ENCODE measurements around the gene PORCN. TPM values are rescaled to one million over a fixed set of nuclear protein-coding genes. Genes with fewer than 3 reads are reported as not detected.

The PORCN gene
- total RNA-seq, 1 experiment from 2014 or later = 4.6 TPM

DNA sequence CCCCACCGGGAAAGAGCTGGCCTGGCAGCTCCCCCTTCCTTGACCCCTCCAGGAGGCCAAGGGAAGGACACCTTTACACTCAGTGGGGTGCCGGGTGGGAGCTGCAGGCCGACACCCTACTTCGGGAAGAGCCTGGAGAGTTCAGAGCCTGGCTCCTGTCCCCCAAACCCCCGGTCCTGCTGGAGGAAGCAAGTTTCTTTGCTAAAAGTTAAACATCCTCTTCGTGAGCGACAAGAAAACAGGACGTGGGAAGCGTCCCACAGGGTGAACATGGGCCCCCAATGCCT, 35.1 kb upstream of the PORCN start:
- H3K4me1 Mint-ChIP-seq (ENCODE audit: low read depth, unreplicated experiment) = peaks cover 34% of the 10 kb centered on the region
- TF ChIP-seq, protein P1, sequence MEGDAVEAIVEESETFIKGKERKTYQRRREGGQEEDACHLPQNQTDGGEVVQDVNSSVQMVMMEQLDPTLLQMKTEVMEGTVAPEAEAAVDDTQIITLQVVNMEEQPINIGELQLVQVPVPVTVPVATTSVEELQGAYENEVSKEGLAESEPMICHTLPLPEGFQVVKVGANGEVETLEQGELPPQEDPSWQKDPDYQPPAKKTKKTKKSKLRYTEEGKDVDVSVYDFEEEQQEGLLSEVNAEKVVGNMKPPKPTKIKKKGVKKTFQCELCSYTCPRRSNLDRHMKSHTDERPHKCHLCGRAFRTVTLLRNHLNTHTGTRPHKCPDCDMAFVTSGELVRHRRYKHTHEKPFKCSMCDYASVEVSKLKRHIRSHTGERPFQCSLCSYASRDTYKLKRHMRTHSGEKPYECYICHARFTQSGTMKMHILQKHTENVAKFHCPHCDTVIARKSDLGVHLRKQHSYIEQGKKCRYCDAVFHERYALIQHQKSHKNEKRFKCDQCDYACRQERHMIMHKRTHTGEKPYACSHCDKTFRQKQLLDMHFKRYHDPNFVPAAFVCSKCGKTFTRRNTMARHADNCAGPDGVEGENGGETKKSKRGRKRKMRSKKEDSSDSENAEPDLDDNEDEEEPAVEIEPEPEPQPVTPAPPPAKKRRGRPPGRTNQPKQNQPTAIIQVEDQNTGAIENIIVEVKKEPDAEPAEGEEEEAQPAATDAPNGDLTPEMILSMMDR (IDR thresholded peaks at IDR 0.05; ENCODE audit: insufficient read depth in 1 of 2, low read depth in 1 of 2, low read length in 1 of 2, severe bottlenecking in 1 of 2, unreplicated experiment in 1 of 2) = no peak
- Histone ChIP-seq H3K27me3 (replicated peaks; ENCODE audit: control insufficient read depth, insufficient read depth, low read length) (no peaks in the 10 kb centered on the region), H3K9me3 (no peaks in the 10 kb centered on the region), H3K4me1 (peaks cover 7% of the 10 kb centered on the region), H3K4me3 (ENCODE audit: low read depth, low read length) (no peak overlapping the region), H3K36me3 (ENCODE audit: control insufficient read depth, insufficient read depth, low read length) (no peaks in the 10 kb centered on the region)
- CTCF ChIA-PET = interaction anchor here (1.8 kb wide), 1 partner anchor 66 kb away, joined by 10 read pairs; the partner anchor contains the start of gene TBC1D25
- intact Hi-C loops (cut with micrococcal nuclease; ENCODE audit: unreplicated experiment) = no loop called here
- peaks cover 10% of the 10 kb centered on the region for H3K36me3 Mint-ChIP-seq (ENCODE audit: insufficient read depth, unreplicated experiment)
- no peaks in the 10 kb centered on the region for H3K9me3 Mint-ChIP-seq (ENCODE audit: unreplicated experiment)
- H3K27ac Mint-ChIP-seq (ENCODE audit: unreplicated experiment) = no peak overlapping the region
- no peak overlapping the region for H3K4me3 Mint-ChIP-seq (ENCODE audit: unreplicated experiment)
- BruUV-seq (replicated peaks) = no TSS peak
- POLR2A ChIA-PET = no interaction called here
- H3K27me3 Mint-ChIP-seq (ENCODE audit: insufficient read depth, unreplicated experiment) = no peaks in the 10 kb centered on the region
- no peak for DNase-seq

GRCh38 chrX:48474127-48474526, 34.7 kb upstream of the PORCN start:
- H3K4me1 ChIP-seq = peaks cover 7% of the 10 kb centered on the region
- POLR2A ChIA-PET = no interaction called here
- BruUV-seq (replicated peaks) = no TSS peak
- H3K27me3 ChIP-seq (replicated peaks; ENCODE audit: control insufficient read depth, insufficient read depth, low read length) = no peaks in the 10 kb centered on the region
- no peaks in the 10 kb centered on the region for H3K36me3 ChIP-seq (ENCODE audit: control insufficient read depth, insufficient read depth, low read length)
- TF ChIP-seq, protein P1 (IDR thresholded peaks at IDR 0.05; ENCODE audit: insufficient read depth in 1 of 2, low read depth in 1 of 2, low read length in 1 of 2, severe bottlenecking in 1 of 2, unreplicated experiment in 1 of 2) = peak in 1 of 2 experiments; percentile 26
- Mint-ChIP-seq H3K4me3 (ENCODE audit: unreplicated experiment) (no peak overlapping the region), H3K9me3 (ENCODE audit: unreplicated experiment) (no peaks in the 10 kb centered on the region), H3K27me3 (ENCODE audit: insufficient read depth, unreplicated experiment) (no peaks in the 10 kb centered on the region), H3K36me3 (ENCODE audit: insufficient read depth, unreplicated experiment) (peaks cover 10% of the 10 kb centered on the region), H3K4me1 (ENCODE audit: low read depth, unreplicated experiment) (peaks cover 34% of the 10 kb centered on the region), H3K27ac (ENCODE audit: unreplicated experiment) (no peak overlapping the region)
- DNase-seq = peak in 1 of 2 experiments; percentile 22
- no peak overlapping the region for H3K4me3 ChIP-seq (ENCODE audit: low read depth, low read length)
- no peaks in the 10 kb centered on the region for H3K9me3 ChIP-seq
- CTCF ChIA-PET = interaction anchor here (0.8 to 1.8 kb wide), 2 partner anchors 20 to 66 kb away, joined by 3 to 10 read pairs; partner anchors contain the start of gene TBC1D25
- intact Hi-C loops (cut with micrococcal nuclease; ENCODE audit: unreplicated experiment) = loop anchor here (1.0 kb wide), 1 partner anchor 37 kb away; no protein-coding TSS in a partner anchor

GRCh38 chrX:48474581-48474980, 34.2 kb upstream of the PORCN start:
- ChIA-PET POLR2A (no interaction called here), CTCF (interaction anchor here (0.8 to 1.8 kb wide), 2 partner anchors 20 to 65 kb away, joined by 3 to 10 read pairs; partner anchors contain the start of gene TBC1D25)
- H3K27ac Mint-ChIP-seq (ENCODE audit: unreplicated experiment) = no peak overlapping the region
- no peaks in the 10 kb centered on the region for H3K27me3 Mint-ChIP-seq (ENCODE audit: insufficient read depth, unreplicated experiment)
- Histone ChIP-seq H3K4me3 (ENCODE audit: low read depth, low read length) (no peak overlapping the region; the same call in 1 of the 2 replicates), H3K27me3 (replicated peaks; ENCODE audit: control insufficient read depth, insufficient read depth, low read length) (no peaks in the 10 kb centered on the region), H3K4me1 (peaks cover 7% of the 10 kb centered on the region), H3K9me3 (no peaks in the 10 kb centered on the region), H3K36me3 (ENCODE audit: control insufficient read depth, insufficient read depth, low read length) (no peaks in the 10 kb centered on the region)
- H3K4me3 Mint-ChIP-seq (ENCODE audit: unreplicated experiment) = peak overlapping the region; percentile 97
- intact Hi-C loops (cut with micrococcal nuclease; ENCODE audit: unreplicated experiment) = loop anchor here (1.0 kb wide), 1 partner anchor 37 kb away; no protein-coding TSS in a partner anchor
- TF ChIP-seq, protein P1 (IDR thresholded peaks at IDR 0.05; ENCODE audit: insufficient read depth in 1 of 2, low read depth in 1 of 2, low read length in 1 of 2, severe bottlenecking in 1 of 2, unreplicated experiment in 1 of 2) = no peak
- peaks cover 30% of the 10 kb centered on the region for H3K4me1 Mint-ChIP-seq (ENCODE audit: low read depth, unreplicated experiment)
- no TSS peak for BruUV-seq (replicated peaks)
- H3K9me3 Mint-ChIP-seq (ENCODE audit: unreplicated experiment) = no peaks in the 10 kb centered on the region
- peaks cover 10% of the 10 kb centered on the region for H3K36me3 Mint-ChIP-seq (ENCODE audit: insufficient read depth, unreplicated experiment)
- no peak for DNase-seq

Measured in Caco-2 (cell line).